HepG2 (cell line): ENCODE data around the gene KATNB1. TPM values are rescaled to one million over a fixed set of nuclear protein-coding genes. Genes with fewer than 3 reads are reported as not detected.
A peak's percentile ranks its signal among the peaks of the same experiment; 100 is the strongest.
"Not testable (repeated sequence)": the region's sequence is repeated elsewhere in the genome, so short reads cannot be mapped to it uniquely, and the experiment has no call there.

ENCODE experiments used
- CREM ChIP-seq, 2 experiments: sonication (generic) in 1 of 2; formaldehyde crosslinking in 1 of 2; IDR thresholded peaks; 2 replicates each; pipeline versions ENCODE4 v1.4.0 to v1.6.1; 2016 to 2020; ENCODE audit warnings: antibody characterized with exemption in 1 of 2, mild to moderate bottlenecking in 1 of 2, missing genetic modification reagents in 1 of 2
- DPF2 ChIP-seq: sonication (generic); formaldehyde crosslinking; IDR thresholded peaks from 2 replicates; pipeline ENCODE4 v1.4.0; 2020; ENCODE audit warnings: mild to moderate bottlenecking, low read depth, missing genetic modification reagents, borderline replicate concordance
- EP300 ChIP-seq, 3 experiments: sonication (generic) in 1 of 3; formaldehyde crosslinking in 1 of 3; IDR thresholded peaks; 2 replicates each; pipeline versions ENCODE4 v1.5.1 to v1.6.1; 2011 to 2020; ENCODE audit warnings: low read depth in 2 of 3, low read length in 2 of 3, borderline replicate concordance in 1 of 3, improper control_type of control experiment in 1 of 3, mild to moderate bottlenecking in 1 of 3, missing genetic modification reagents in 1 of 3, moderate library complexity in 1 of 3
- ERF ChIP-seq: IDR thresholded peaks from 2 replicates; pipeline ENCODE4 v1.6.1; 2018; ENCODE audit warnings: missing biosample characterization, missing genetic modification reagents
- FOXA3 ChIP-seq: IDR thresholded peaks from 2 replicates; pipeline ENCODE4 v1.6.1; 2016; ENCODE audit warnings: missing genetic modification reagents, missing compliant biosample characterization
- GABPB1 ChIP-seq: IDR thresholded peaks from 2 replicates; pipeline ENCODE4 v1.6.1; 2016; ENCODE audit warnings: mild to moderate bottlenecking, missing genetic modification reagents, moderate library complexity, missing compliant biosample characterization
- HNF1B ChIP-seq: sonication (generic); formaldehyde crosslinking; IDR thresholded peaks from 2 replicates; pipeline ENCODE4 v1.5.1; 2020; ENCODE audit warnings: mild to moderate bottlenecking, moderate library complexity, missing genetic modification reagents
- KLF12 ChIP-seq: sonication (generic); formaldehyde crosslinking; IDR thresholded peaks from 2 replicates; pipeline ENCODE4 v1.4.0; 2020; ENCODE audit warnings: missing genetic modification reagents, borderline replicate concordance
- MED1 ChIP-seq: sonication (generic); formaldehyde crosslinking; IDR thresholded peaks from 2 replicates; pipeline ENCODE4 v1.4.0; 2020; ENCODE audit warnings: missing genetic modification reagents
- MIXL1 ChIP-seq: IDR thresholded peaks from 2 replicates; pipeline ENCODE4 v1.6.1; 2016
- NONO ChIP-seq, 2 experiments: fragments of 450-650 bp in 1 of 2; sonication (generic) in 1 of 2; formaldehyde crosslinking in 1 of 2; IDR thresholded peaks in 1 of 2; conservative IDR thresholded peaks in 1 of 2; 2 replicates each; pipeline versions ENCODE4 v1.6.1 to v1.8.0; 2017 to 2022; ENCODE audit warnings: mild to moderate bottlenecking in 1 of 2, missing genetic modification reagents in 1 of 2, moderate library complexity in 1 of 2
- SAP130 ChIP-seq: IDR thresholded peaks from 2 replicates; pipeline ENCODE4 v1.6.1; 2016; ENCODE audit warnings: low read depth
- SP1 ChIP-seq, 2 experiments: fragments of 450-650 bp in 1 of 2; sonication (generic) in 1 of 2; formaldehyde crosslinking in 1 of 2; IDR thresholded peaks; 2 replicates each; pipeline versions ENCODE4 v1.4.0 to v1.6.1; 2016 to 2020; ENCODE audit warnings: missing genetic modification reagents in 1 of 2
- SP5 ChIP-seq: IDR thresholded peaks from 2 replicates; pipeline ENCODE4 v1.6.1; 2016; ENCODE audit warnings: low read depth, borderline replicate concordance
- ZEB1 ChIP-seq: IDR thresholded peaks from 2 replicates; pipeline ENCODE4 v1.6.1; 2012; ENCODE audit warnings: mild to moderate bottlenecking, low read depth, inconsistent platforms; ENCODE audit not compliant: insufficient replicate concordance
- ZMYM3 ChIP-seq: sonication (generic); formaldehyde crosslinking; IDR thresholded peaks from 2 replicates; pipeline ENCODE4 v1.5.1; 2020; ENCODE audit warnings: mild to moderate bottlenecking, missing genetic modification reagents
- ZNF17 ChIP-seq: sonication (generic); formaldehyde crosslinking; IDR thresholded peaks from 2 replicates; pipeline ENCODE4 v1.5.0; 2020; ENCODE audit warnings: mild to moderate bottlenecking, missing genetic modification reagents
- ZNF713 ChIP-seq: sonication (generic); formaldehyde crosslinking; IDR thresholded peaks from 2 replicates; pipeline ENCODE4 v1.4.0; 2020; ENCODE audit warnings: mild to moderate bottlenecking, missing genetic modification reagents
- polyA plus RNA-seq, 8 experiments: library from polyadenylated mRNA; depleted of rRNA in 3 of 8; stranded (reverse) in 7 of 8; unstranded in 1 of 8; fragments of >200 nt; fragmentation: Illumina TruSeq in 4 of 8; extraction: Trizol in 4 of 8; gene quantifications; 2 replicates each; pipeline versions ENCODE4 v1.2.1 to v1.2.3, GENCODE V29; 2011 to 2016; ENCODE audit warnings: low read depth in 4 of 8, missing spikeins in 1 of 8, mixed read lengths in 1 of 8; ENCODE audit not compliant: insufficient read depth in 1 of 8
- total RNA-seq, 5 experiments: library from RNA; depleted of rRNA; stranded (reverse); fragments of >200 nt; fragmentation: Illumina TruSeq; extraction: Trizol; gene quantifications; 2 replicates each; pipeline ENCODE4 v1.2.3, GENCODE V29; 2016; ENCODE audit warnings: low read depth in 1 of 5
- TF ChIP-seq, protein P1 (sequence below): sonication (generic); formaldehyde crosslinking; IDR thresholded peaks from 2 replicates; pipeline ENCODE4 v1.4.0; 2020; ENCODE audit warnings: missing genetic modification reagents
- TF ChIP-seq, protein P2 (sequence below): IDR thresholded peaks from 2 replicates; pipeline ENCODE4 v1.4.0; 2020; ENCODE audit warnings: mild to moderate bottlenecking, missing genetic modification reagents

The KATNB1 gene
- total and polyA plus RNA-seq, 2 of the 13 experiments (the other 11 are each of a cell fraction or from before 2014, with no cell fraction given): 31.5 to 43.5 TPM

- TF ChIP-seq HNF1B (CRISPR knock-in tag) (peak; percentile 41; the same call in 1 of the 2 replicates), ERF (peak; percentile 73; the same call in 1 of the 2 replicates), CREM (IDR thresholded peaks at IDR 0.05) (peak; percentile 67; the same call in 1 of the 2 replicates), SP5 (CRISPR knock-in tag) (peak; percentile 93), NONO (CRISPR knock-in tag; conservative IDR thresholded peaks at IDR 0.05) (peak; percentile 63; the same call in 1 of the 2 replicates), ZNF713 (0 out of 2 replicates have a peak, but pooled peaks have one; percentile 43), SP1 (CRISPR knock-in tag; IDR thresholded peaks at IDR 0.05) (0 out of 2 replicates have a peak, but pooled peaks have one; percentile 12), FOXA3 (CRISPR knock-in tag) (peak; percentile 83), MIXL1 (CRISPR knock-in tag) (peak; percentile 65), ZEB1 (peak; percentile 76), ZNF17 (CRISPR knock-in tag) (0 out of 2 replicates have a peak, but pooled peaks have one; percentile 65), DPF2 (CRISPR knock-in tag) (peak; percentile 84), SAP130 (CRISPR knock-in tag) (peak; percentile 72; the same call in 1 of the 2 replicates), ZMYM3 (peak; percentile 44), KLF12 (peak; percentile 72; the same call in 1 of the 2 replicates), MED1 (peak; percentile 87), EP300 (IDR thresholded peaks at IDR 0.05; ENCODE audit: low read depth in 2 of 2, low read length in 2 of 2) (peak in 1 of 2 experiments; percentile 81; a peak in 2 of 4 replicates), EP300 (CRISPR knock-in tag; IDR thresholded peaks at IDR 0.05; ENCODE audit: borderline replicate concordance) (peak; percentile 79; the same call in 1 of the 2 replicates), GABPB1 (peak; percentile 40; the same call in 1 of the 2 replicates)
- TF ChIP-seq CREM (CRISPR knock-in tag; IDR thresholded peaks at IDR 0.05); NONO (IDR thresholded peaks at IDR 0.05); SP1 (IDR thresholded peaks at IDR 0.05): not testable (repeated sequence)
- TF ChIP-seq, protein P1, sequence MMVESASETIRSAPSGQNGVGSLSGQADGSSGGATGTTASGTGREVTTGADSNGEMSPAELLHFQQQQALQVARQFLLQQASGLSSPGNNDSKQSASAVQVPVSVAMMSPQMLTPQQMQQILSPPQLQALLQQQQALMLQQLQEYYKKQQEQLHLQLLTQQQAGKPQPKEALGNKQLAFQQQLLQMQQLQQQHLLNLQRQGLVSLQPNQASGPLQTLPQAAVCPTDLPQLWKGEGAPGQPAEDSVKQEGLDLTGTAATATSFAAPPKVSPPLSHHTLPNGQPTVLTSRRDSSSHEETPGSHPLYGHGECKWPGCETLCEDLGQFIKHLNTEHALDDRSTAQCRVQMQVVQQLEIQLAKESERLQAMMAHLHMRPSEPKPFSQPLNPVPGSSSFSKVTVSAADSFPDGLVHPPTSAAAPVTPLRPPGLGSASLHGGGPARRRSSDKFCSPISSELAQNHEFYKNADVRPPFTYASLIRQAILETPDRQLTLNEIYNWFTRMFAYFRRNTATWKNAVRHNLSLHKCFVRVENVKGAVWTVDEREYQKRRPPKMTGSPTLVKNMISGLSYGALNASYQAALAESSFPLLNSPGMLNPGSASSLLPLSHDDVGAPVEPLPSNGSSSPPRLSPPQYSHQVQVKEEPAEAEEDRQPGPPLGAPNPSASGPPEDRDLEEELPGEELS (CRISPR knock-in tag): peak; percentile 92
- TF ChIP-seq, protein P2, sequence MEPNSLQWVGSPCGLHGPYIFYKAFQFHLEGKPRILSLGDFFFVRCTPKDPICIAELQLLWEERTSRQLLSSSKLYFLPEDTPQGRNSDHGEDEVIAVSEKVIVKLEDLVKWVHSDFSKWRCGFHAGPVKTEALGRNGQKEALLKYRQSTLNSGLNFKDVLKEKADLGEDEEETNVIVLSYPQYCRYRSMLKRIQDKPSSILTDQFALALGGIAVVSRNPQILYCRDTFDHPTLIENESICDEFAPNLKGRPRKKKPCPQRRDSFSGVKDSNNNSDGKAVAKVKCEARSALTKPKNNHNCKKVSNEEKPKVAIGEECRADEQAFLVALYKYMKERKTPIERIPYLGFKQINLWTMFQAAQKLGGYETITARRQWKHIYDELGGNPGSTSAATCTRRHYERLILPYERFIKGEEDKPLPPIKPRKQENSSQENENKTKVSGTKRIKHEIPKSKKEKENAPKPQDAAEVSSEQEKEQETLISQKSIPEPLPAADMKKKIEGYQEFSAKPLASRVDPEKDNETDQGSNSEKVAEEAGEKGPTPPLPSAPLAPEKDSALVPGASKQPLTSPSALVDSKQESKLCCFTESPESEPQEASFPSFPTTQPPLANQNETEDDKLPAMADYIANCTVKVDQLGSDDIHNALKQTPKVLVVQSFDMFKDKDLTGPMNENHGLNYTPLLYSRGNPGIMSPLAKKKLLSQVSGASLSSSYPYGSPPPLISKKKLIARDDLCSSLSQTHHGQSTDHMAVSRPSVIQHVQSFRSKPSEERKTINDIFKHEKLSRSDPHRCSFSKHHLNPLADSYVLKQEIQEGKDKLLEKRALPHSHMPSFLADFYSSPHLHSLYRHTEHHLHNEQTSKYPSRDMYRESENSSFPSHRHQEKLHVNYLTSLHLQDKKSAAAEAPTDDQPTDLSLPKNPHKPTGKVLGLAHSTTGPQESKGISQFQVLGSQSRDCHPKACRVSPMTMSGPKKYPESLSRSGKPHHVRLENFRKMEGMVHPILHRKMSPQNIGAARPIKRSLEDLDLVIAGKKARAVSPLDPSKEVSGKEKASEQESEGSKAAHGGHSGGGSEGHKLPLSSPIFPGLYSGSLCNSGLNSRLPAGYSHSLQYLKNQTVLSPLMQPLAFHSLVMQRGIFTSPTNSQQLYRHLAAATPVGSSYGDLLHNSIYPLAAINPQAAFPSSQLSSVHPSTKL (CRISPR knock-in tag): peak; percentile 99
Observed at GRCh38 chr16:57782607-57783055, 47.1 kb downstream of the KATNB1 start (continued).
